KMS-11 (cell line): Measurements from ENCODE around the gene CD300E.

Source experiments
- H2AFZ ChIP-seq: fragments of 200-600 bp; sonication (generic); 2 replicates; pipeline ENCODE4 v1.6.1; 2016; ENCODE audit warnings: antibody characterized with exemption, mixed run types, low read depth
- H3K27ac ChIP-seq: fragments of 200-600 bp; sonication (generic); 2 replicates; pipeline ENCODE4 v1.6.1; 2016; ENCODE audit warnings: mild to moderate bottlenecking, mixed run types
- H3K27me3 ChIP-seq: fragments of 200-600 bp; sonication (generic); 2 replicates; pipeline ENCODE4 v1.6.1; 2017; ENCODE audit warnings: mild to moderate bottlenecking, low read depth, mixed run types, moderate library complexity; ENCODE audit not compliant: insufficient read depth
- H3K36me3 ChIP-seq: fragments of 200-600 bp; sonication (generic); 2 replicates; pipeline ENCODE4 v1.6.1; 2017; ENCODE audit warnings: mild to moderate bottlenecking, mixed run types; ENCODE audit not compliant: insufficient read depth
- H3K4me1 ChIP-seq: fragments of 200-600 bp; sonication (generic); 2 replicates; pipeline ENCODE4 v1.6.1; 2016; ENCODE audit warnings: mild to moderate bottlenecking, low read depth, mixed run types; ENCODE audit not compliant: poor library complexity, severe bottlenecking
- H3K4me2 ChIP-seq: fragments of 200-600 bp; sonication (generic); 2 replicates; pipeline ENCODE4 v1.7.0; 2016; ENCODE audit warnings: mild to moderate bottlenecking, mixed run types
- H3K4me3 ChIP-seq: fragments of 200-600 bp; sonication (generic); IDR thresholded peaks from 2 replicates; pipeline ENCODE4 v1.6.1; 2017; ENCODE audit warnings: low read depth, low read length, mixed read lengths; ENCODE audit not compliant: insufficient read depth
- H3K79me2 ChIP-seq: fragments of 200-600 bp; sonication (generic); 2 replicates; pipeline ENCODE4 v1.6.1; 2016; ENCODE audit warnings: low read depth, mixed run types; ENCODE audit not compliant: insufficient read depth
- H3K9ac ChIP-seq: fragments of 200-600 bp; sonication (generic); 2 replicates; pipeline ENCODE4 v1.6.1; 2016; ENCODE audit warnings: mild to moderate bottlenecking, mixed run types
- H4K20me1 ChIP-seq: fragments of 200-600 bp; sonication (generic); 2 replicates; pipeline ENCODE4 v1.6.1; 2016; ENCODE audit warnings: mild to moderate bottlenecking, mixed run types; ENCODE audit not compliant: insufficient read depth
- CTCF ChIP-seq: fragments of 200-600 bp; sonication (generic); conservative IDR thresholded peaks from 2 replicates; pipeline ENCODE4 v1.6.1; 2017; ENCODE audit warnings: low read depth, mild to moderate bottlenecking, antibody characterized with exemption, low read length, moderate library complexity, mixed read lengths

Gene CD300E

GRCh38 chr17:74616696-74617095 lies 6.8 kb downstream of the CD300E start:
- H4K20me1 ChIP-seq, result no peaks in the 10 kb centered on the region
- no peak overlapping the region for H3K27ac ChIP-seq
- H3K79me2 ChIP-seq, result no peaks in the 10 kb centered on the region
- H3K4me3 ChIP-seq, result no peak overlapping the region
- H2AFZ ChIP-seq, result no peak overlapping the region
- no peak overlapping the region for H3K4me2 ChIP-seq
- peaks cover 94% of the 10 kb centered on the region for H3K27me3 ChIP-seq
- H3K36me3 ChIP-seq, result no peaks in the 10 kb centered on the region
- H3K9ac ChIP-seq, result no peak overlapping the region
- H3K4me1 ChIP-seq, result no peaks in the 10 kb centered on the region
- no peak for TF ChIP-seq CTCF

DNA sequence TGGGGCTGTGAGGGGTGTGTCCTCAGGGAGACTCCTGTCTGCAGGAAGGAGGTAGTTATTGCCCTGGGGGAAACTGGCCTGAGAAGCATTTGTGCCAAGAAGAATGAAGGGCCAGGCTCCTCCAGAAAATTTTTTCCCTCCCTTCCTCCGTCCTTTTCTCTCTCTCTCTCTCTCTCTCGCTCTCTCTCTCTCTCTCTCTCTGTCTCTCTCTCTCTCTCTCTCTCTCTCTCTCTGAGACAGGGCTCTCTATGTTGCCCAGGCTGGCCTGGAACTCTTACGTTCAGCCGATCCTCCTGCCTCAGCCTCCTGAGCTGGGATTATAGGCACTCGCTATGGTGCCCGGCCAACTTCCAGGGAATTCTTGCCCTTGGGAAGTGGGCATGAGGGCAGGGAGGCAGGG lies 11.5 kb downstream of the CD300E start:
- Histone ChIP-seq H3K27me3 (peaks cover 90% of the 10 kb centered on the region), H2AFZ (no peak overlapping the region), H3K4me2 (no peak overlapping the region), H3K9ac (no peak overlapping the region), H3K27ac (no peak overlapping the region), H3K79me2 (no peaks in the 10 kb centered on the region), H3K4me1 (no peaks in the 10 kb centered on the region), H3K36me3 (no peaks in the 10 kb centered on the region), H4K20me1 (no peaks in the 10 kb centered on the region), H3K4me3 (no peak overlapping the region)
- TF ChIP-seq CTCF, result no peak

DNA sequence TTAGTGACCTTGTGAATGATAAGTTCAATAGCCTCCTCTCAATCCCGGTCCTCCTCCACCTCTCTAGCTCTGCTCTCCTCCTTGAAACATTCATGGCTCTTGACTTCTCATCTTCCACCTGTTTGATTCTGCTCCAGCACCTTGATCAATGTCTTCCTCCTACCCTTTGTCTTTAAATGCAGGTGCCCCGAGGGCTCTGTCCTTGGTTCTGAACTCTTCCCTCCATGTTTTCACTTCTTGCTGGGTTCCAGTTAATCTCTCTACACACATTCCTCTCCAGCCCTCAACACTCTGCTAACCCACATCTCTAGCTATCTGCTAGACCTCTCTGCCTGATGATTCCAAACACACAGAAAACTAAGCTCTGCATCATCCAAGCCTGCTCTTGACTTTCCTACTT lies 13.4 kb downstream of the CD300E start:
- no peak overlapping the region for H2AFZ ChIP-seq
- no peak overlapping the region for H3K9ac ChIP-seq
- H3K36me3 ChIP-seq, result no peaks in the 10 kb centered on the region
- H3K4me3 ChIP-seq, result no peak overlapping the region
- H3K4me1 ChIP-seq, result no peaks in the 10 kb centered on the region
- TF ChIP-seq CTCF, result no peak
- H3K27me3 ChIP-seq, result peaks cover 90% of the 10 kb centered on the region
- no peak overlapping the region for H3K27ac ChIP-seq
- no peaks in the 10 kb centered on the region for H3K79me2 ChIP-seq
- no peak overlapping the region for H3K4me2 ChIP-seq
- H4K20me1 ChIP-seq, result no peaks in the 10 kb centered on the region

GRCh38 chr17:74608511-74608910 lies 15.0 kb downstream of the CD300E start:
- Histone ChIP-seq H4K20me1 (no peaks in the 10 kb centered on the region), H3K4me1 (no peaks in the 10 kb centered on the region), H3K79me2 (no peaks in the 10 kb centered on the region), H3K27ac (no peak overlapping the region), H3K27me3 (peaks cover 90% of the 10 kb centered on the region), H3K9ac (no peak overlapping the region), H3K4me3 (no peak overlapping the region), H3K36me3 (no peaks in the 10 kb centered on the region), H3K4me2 (no peak overlapping the region), H2AFZ (no peak overlapping the region)
- TF ChIP-seq CTCF, result no peak

GRCh38 chr17:74607221-74607620 lies 16.3 kb downstream of the CD300E start:
- no peaks in the 10 kb centered on the region for H3K36me3 ChIP-seq
- H3K4me3 ChIP-seq, result no peak overlapping the region
- H3K4me1 ChIP-seq, result no peaks in the 10 kb centered on the region
- no peak overlapping the region for H3K4me2 ChIP-seq
- peaks cover 91% of the 10 kb centered on the region for H3K27me3 ChIP-seq
- no peak overlapping the region for H3K9ac ChIP-seq
- no peaks in the 10 kb centered on the region for H3K79me2 ChIP-seq
- H3K27ac ChIP-seq, result no peak overlapping the region
- no peaks in the 10 kb centered on the region for H4K20me1 ChIP-seq
- TF ChIP-seq CTCF, result no peak
- H2AFZ ChIP-seq, result no peak overlapping the region
